GM18873 (cell line): ENCODE measurements around the gene SH3RF3.

Experiments used
- ATAC-seq: cut with Tn5 transposase; IDR thresholded peaks from one replicate; pipeline ENCODE4 v1.9.1; 2021; ENCODE audit warnings: mild to moderate bottlenecking, moderate library complexity, moderate number of reproducible peaks; ENCODE audit not compliant: unreplicated experiment, low FRiP score

SH3RF3 gene

DNA sequence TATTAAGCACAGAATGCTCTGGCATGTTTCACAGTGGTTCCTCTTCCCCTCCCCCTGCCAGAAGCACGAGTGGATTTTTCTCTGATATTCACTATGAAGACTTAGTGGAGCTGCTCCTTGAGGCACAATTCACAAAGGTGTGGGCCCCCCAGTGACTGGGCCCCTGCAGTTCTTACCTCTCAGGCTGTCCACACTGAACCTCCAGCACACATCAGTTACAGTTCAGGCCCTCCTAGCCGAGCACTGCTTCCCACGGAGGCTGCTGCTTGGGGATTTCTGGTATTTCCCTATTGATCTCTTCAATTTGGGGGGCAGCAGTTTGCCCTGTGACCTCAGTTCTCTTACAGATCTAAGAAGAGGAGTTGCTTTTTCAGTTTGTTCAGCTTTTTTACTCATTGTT, 236.1 kb downstream of the SH3RF3 start:
- no peak for ATAC-seq

DNA sequence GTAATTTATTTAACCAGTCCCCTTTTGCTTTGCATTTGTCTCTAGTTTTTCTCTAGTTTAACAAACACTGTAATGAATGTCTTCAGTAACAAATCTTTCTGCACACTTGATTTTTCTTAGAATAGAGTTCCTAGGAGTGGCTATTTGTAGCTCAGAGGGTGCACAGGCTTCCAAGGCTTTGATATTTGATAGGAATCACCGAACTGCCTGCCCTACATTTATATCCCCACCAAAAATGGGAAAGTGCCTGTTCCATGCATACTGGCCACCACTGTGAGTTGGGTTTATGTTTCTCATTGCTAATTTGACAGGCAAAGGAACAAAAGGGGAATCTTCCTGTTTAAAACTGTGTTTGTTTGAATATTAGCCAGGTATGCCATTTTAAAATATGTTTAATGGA, 238.7 kb downstream of the SH3RF3 start:
- ATAC-seq, result no peak

DNA sequence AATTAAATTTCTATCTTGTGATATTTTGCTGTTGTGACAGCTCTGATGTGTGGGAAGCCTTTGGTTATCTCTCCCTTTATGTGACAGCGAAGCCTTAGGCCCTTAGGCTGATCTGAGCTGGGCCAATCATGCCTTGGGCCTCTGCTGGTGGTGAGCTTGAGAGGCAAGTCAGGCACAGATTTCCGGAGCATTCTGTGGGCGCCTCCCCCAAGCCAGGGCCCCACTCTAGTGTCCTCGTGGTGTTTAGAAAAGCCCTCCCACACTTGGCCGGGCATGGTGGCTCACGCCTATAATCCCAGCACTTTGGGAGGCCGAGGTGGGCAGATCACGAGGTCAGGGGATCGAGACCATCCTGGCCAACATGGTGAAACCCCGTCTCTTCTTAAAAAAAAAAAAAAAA, 239.8 kb downstream of the SH3RF3 start:
- ATAC-seq, result no peak

DNA sequence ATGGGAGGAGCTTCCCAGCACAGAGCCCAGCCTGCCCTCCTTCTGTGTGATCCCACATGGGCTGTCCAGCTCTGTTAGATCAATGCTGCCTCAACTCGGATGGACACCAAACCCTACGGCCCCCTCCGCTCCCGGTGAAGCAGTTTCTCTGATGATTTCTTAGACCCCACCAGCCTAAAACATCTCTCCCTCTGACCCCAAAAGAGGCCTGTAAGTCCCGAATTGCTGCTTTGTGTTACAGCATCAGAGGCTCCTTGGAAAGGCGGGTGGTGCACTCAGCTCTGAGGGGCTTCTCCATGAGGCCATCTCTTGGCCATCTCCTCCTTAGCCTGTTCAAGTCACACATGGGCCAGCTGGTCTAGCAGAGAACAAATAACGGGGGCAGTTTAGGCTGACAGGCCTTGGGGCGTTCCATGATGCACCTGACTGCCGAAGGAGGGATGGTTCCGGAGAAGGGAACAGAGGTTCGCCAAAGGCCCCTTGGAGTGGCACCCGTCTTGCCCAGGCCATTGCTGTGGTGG, 240.7 kb downstream of the SH3RF3 start:
- no peak for ATAC-seq

DNA sequence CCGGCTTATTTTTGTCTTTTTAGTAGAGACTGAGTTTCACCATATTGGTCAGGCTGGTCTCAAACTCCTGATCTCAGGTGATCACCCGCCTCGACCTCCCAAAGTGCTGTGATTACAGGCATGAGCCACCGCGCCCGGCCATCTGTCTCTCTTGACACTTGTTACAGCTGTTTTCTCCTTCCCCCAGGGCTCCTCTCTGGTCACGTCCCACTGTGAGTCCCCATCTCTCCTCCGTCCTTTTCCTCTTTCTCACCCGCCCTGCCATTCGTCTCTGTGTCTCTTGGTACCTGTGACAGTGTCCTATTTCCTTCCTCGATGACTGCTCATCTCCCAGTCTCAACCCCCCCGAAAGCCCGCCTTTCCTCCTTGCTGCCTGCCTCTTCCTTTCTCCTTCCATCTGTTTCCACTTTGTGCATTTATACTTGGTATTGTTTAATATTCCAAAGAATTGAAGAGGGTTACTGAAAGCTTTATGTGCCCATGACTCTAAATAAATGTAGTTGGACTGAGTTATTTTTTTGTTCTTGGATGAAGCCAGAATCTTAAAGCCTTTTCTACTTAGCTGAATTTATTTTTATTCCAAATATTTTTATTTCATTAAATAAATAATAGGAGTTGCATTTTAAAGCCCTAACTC, 241.5 kb downstream of the SH3RF3 start:
- ATAC-seq, result no peak

DNA sequence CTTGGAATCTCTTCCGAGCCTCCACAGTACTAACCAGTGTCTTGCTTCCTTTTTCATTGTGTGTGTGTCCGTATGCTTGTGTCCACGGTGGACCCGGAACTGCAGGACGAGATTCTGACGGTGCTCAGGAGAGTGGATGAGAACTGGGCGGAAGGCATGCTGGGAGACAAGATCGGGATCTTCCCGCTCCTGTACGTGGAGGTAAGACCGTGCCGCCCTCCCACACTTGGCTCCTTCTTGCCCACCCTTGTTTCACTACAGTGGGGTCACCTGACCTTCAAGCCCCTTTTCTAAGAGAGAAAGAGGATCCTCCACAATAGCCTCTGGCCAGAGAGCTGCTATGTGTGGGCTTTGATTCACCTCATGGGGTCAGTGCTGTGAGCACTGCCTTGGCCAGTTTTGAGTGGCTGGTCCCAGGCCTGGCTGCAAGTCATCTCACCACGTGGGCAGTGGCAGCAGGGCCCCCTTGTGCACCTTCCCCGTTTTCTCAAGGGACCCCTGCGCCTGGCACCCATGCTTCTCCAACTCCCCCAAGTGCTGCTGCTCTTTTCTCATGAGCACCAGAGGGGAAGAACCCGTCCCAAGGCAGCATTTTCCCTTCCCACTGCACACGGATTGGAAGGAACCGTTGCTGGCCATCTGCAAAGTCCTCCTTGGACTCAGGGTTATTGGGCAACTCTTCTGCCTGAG, 242.6 kb downstream of the SH3RF3 start:
- no peak for ATAC-seq

DNA sequence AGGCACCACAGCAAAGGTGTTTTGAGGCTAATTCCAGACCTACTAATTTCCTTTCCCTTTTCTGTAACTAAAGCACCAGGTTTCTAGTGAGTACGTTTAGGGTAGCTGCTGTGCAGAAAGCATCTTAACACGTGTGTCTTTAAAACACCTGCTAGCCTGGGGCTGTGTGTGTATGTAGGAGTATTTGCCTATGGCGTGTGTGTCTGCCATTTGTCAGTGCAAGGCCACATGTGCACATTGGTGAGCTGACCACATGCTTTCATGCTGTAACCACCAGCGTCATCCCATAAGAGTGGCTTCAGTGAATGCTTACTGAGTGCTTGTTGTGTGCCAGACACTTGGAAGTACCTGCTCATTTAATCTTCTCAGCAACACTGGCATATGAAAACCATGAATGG, 243.2 kb downstream of the SH3RF3 start:
- ATAC-seq, result no peak

DNA sequence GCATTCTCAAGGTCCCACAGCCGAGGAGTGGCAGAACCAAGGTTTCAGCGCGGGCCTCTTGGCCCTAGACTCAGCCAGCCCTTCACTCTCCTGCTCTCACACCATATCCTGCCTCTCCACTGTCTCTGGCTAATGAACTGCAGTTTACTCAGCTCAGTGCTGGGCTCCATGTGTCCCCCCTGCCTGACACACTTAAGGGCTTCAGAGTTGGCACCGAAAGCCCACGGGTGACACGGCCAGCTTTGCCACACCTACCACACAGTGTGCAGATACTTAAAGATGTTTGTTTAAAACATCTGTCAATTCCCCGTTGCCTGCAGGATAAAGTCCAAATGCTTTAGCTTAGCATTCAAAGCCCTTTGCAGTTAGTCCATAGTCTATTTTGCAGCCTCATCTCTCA, 243.6 kb downstream of the SH3RF3 start:
- no peak for ATAC-seq

DNA sequence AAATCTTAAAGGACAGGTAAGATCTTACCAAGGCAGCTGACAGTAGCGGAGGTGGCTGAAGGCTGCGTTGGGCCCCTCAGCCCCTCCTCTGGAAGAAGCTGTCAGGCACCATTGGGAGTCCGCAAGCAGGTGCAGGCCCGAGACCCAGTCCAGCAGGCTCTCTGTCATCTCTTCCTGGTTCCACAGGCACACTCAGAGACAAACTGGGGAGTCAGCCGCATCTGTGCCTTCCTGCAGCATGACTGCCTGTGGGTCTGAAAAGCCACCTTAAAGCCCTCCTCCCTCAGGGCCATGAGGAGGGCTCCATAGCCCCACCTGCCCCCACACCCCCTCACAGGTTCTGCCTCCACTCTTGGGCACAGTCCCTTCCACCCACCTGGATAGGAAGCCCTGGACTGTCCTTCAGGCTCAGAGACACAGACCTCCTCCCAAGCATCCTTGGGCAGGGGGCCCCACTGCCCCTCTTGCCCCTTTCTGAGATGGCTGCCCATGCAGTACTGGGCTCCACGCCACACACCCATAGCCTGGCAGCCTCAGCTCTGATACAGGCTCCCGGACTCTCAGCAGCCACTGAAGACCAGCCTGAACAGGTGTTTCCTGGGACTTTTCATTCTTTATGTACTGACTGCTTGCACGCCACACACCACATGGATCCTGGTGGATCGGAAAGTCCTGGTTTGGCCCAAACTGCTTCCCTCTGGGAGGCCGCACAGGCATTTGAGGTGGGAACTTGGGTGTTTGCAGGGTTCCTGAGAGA, 245.0 kb downstream of the SH3RF3 start:
- ATAC-seq, result no peak

DNA sequence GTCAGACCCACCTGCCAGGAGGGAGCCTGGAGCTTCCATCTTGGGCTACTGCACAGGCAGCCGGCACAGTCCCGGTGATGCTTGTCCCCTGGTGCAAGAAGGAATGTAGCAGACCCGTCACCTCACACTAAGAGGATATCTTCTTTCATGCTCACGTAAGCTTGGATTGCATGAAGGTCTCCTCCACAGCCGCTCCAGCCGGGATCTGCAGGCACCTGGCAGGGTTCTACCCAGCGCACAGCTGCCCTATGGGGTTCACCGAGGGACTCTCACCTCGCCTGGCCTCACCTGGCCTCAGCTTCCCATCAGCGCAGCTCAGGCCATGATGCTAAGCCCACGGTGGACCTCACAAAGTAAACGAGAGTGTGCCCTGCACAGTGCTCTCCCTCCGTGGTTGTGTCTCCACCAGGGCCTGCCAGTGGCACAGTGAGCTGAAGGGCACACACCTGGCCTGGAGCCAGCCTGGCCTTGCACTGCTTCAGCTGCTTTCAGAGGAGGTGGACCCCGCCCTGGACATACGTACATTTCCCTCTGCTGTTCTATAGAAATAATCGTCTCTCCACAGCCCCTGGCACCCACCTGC, 245.6 kb downstream of the SH3RF3 start:
- ATAC-seq, result no peak

DNA sequence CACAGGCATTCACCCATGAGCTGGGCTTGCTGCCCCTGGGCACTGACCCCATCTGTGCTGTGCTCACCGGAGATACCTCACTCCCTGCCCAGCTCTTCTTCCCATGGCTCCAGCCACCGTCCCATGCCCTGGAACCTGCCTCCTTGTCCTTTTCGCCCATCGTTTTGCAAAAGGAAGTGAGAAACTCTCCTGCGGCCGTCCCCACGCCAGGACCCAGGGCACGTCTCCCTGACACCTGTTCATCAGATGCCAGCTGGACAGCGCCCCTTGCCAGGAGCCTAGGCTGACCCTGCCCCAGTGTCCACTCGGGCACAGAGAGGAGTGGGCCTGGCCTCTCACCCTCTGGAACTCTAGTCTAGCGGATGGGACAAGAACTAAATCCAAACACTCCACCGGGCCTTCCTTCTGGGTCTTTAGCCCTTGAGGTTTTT, 246.1 kb downstream of the SH3RF3 start:
- ATAC-seq, result no peak

DNA sequence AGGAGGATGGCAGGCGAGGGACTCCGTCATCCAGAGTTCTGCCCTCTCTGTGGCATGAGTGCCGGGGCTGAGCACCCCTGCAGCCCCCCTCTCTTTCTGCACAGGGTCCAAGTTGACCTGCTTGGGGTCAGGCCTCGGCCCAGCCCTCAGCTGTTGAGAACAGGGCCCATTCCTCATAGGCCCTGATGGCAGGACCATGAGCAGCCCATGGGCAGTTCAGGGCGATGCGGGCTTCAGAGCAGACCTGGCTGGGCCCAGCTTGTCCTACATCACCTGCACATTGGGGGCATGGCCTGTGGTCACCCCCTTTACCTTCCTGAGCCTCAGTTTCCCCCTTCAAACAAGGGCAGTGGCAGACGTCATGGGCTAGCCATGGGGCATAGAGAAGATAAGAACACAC, 246.7 kb downstream of the SH3RF3 start:
- no peak for ATAC-seq

DNA sequence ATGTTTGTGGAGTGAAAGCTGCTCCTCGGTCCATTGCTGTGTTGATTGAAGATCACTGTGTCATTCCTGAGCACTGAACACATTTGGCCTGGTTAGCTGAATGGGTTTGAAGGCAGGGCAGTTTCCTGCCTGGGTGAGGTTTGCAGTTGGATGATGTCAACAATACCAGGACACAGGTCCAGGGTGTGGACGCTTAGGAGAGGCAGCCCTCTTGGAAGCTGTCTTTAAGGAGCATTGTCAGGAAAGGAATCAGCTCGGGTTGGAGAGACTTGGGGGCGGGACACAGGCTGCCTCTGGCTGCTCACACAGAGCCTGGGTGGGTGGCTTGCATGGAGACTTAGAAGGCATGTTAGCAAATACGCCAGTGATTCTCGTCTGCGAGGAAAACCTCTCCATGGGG, 247.1 kb downstream of the SH3RF3 start:
- ATAC-seq, result no peak

DNA sequence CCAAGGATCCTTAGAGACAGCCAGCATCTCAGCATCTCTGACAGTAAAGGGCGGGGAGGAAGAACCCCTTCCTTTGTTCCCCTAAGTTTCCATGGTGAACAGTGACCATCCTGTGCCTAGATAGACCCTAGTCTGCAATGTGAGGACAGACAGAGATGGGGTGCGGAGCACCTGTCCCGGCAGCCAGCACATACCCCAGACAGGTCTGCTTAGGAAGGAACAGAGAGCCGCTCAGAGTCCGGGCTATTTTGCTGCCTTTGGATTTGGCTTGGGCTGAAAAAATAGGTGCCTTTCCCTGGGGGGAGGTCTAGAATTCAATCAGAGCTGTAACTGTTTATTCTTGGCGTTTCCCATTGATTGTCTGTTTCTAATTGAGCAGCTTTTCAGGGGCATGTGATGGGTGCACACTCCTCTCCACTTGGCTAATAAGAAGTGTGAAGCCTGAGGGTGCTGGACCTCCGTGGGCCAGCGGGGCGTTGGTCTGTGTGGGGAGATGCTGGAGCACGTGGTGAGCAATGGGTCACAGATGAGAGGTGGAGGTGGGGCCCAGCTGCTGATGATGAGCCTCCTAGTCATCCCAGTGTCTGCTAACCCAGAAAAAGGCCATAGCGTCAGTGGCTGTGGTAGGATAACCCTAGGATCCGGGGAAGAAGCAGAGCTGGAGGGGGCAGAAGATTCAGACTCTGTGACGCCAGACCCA, 247.9 kb downstream of the SH3RF3 start:
- no peak for ATAC-seq

DNA sequence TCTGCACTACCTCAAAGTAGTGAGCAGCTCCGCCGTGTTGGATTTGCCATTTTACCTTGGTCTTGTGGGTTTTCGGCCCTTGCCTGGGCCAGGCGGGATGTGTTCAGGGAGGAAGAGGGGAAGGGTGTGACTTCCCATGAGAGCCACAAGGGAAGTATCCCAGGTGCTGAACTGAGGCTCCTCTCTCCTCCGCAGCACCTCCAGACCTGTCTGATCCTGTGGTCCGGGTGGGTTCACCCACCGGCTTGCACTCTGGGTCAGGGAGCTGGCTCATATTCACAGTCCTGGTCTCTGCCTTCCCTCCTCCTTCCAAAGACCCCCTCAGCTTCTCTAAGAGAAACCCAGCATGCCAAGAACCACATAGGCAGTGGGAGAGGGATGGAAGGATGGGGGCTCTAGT, 249.0 kb downstream of the SH3RF3 start:
- ATAC-seq, result no peak

DNA sequence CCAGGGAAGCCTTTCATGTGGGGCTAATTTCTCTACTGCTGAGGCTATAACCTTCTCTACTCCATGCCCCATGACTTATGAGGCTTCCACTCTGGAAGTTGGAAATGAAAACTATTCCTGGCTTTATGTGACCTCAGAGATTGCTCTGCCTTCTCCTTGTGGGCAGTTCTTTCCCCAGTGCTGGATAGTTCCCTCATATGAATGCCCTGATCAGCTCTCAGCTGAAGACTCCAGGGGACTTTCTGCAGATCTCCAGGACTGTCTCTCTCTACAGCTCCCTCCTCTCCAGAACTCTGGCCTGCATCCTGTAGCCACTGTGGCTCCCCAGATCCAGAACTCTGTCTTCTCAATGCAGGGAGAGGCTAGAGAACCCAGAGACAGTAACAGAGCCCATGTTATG, 249.7 kb downstream of the SH3RF3 start:
- ATAC-seq, result no peak

DNA sequence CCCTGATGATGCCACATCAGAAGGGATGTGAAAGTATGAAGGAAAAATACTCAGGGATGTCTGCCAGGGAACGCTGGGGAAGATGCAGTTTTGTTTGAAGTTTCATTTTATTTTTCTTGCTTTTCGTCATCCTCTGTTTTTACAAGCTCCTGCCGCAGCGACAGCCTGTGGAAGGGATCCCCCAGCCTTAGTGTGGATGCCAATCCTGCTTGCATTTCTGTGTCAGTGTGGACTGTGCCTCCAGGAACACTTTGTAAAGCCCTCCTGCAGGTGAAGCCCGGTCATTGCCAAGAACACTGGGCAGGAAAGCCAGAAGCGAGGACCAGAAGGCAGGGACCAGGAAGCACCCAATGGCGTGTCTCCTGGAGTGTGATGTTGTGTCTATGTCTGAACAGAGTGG, 250.5 kb downstream of the SH3RF3 start:
- no peak for ATAC-seq

DNA sequence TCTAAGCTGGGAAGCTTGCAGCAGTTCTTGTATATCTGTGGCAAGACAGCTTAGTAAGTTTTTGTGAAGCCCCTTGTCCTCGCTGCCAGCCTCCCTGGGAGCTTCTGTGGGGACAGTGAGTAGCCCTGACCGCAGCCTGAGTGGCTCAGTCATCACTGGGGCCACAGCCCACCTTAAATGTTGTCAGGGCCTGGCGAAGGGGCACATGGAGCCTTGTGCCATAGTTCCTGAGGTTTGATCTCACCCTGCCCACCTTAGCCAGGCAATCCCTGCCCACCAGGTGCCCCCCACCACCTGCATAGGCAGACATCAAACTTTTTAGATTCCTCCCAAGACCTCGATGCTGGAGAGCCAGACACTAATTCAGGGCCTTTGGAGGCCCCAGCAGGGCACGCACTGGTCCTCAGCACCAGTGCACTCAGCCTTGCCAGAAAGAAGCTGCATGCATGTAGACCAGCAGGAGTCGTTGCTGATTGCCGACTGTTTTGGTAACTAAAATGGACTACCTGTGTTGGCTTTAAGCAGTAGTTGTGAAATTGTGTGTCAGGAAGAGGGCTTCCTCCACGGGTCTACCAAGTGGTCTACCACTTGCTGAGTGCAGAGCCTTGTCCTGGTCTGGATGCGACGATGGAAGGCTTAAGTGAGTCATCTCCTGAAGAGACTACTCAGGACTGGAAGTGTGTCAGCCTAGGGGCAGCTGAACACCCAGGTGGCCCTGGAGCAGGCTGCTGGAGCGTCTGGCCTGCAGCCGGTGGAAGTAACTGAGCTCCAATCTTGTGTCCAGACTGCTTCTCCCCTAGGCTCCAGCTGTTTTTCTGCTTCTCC, 251.7 kb downstream of the SH3RF3 start:
- ATAC-seq, result no peak

DNA sequence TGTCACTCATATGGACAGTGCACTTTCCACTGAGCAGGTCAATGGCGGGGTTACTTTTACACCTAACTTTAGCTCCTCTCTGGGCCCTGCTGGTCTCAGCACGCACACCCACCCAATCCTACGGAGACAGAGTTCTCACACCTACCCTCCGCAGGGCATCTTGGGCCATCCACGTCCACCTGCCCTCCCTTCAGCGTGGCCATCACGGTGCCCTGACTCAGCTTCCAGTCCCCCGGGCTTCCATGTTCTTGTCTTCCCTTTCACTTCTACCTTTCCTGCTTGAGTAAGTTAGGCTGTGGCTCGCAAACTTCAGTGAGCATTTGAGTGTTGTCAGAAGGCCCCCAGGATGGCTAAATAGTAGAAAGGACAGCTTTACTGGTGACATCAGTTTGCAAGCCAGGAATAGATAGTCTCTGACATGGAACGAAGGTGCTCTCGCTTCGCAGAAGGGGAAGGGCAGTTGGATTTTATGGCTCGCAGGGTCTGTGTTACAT, 252.4 kb downstream of the SH3RF3 start:
- ATAC-seq, result no peak
